Activated T-cell treated with anti-CD3 and anti-CD28 coated beads for 4 hours (primary cell): Measurements from ENCODE around the gene SLC17A5.
"Not testable (repeated sequence)": the region's sequence is repeated elsewhere in the genome, so short reads cannot be mapped to it uniquely, and the experiment has no call there.

ENCODE experiments used
- DNase-seq: peaks from one replicate; pipeline ENCODE4 v3.0.0-alpha.2; 2020

Gene SLC17A5

DNA sequence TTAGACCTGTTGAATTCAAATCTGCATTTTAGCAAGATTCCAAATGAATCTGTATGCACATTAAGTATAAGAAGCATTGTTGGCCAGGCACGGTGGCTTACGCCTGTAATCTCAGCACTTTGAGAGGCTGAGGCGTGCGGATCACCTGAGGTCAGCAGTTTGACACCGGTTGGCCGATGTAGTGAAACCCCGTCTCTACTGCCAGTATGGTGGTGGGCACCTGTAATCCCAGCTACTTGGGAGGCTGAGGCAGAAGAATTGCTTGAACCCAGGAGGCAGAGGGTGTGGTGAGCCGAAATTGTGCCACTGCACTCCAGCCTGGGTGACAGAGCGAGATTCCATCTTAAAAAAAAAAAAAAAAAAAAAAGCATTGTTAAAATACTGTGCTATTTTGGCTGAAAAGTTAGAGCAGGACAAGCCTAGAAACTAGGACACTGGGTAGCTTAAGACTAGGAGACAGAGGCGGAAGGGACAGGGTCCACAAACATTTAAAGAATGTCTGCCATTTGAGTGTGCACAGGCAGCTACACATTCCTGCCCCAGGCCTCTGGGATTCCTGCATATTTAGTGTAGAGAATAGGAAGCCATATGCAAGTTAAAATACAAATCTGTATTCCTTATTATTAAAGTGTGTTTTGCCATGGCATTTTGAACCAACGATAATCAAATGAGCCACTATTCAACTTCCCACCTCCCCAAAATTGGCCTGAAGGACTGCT is 87.9 kb downstream of the SLC17A5 start:
- no peak for DNase-seq

DNA sequence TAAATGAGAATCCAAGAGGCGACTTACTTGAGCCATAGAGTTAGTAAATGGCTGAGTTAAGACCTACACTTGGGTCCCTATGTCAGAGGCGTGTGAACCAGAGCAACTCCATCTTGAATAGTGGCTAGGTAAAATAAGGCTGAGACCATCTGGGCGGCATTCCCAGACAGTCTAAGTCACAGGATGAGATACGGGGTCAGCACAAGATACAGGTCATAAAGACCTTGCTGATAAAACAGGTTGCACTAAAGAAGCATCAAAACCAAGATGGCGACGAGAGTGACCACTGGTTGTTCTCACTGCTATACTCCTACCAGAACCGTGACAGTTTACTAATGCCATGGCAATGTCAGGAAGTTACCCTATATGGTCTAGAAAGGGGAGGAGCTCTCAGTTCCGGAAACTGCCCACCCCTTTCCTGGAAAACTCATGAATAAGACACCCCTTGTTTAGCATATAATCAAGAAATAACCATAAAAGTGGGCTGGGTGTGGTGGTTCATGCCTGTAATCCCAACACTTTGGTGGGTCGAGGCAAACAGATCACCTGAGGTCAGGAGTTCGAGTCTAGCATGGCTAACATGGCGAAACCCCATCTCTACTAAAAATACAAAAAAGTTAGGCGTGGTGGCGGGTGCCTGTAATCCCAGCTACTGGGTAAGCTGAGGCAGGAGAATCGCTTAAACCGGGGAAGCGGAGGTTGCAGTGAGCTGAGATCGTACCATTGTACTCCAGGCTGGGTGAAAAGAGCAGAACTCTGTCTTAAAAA is 89.0 kb downstream of the SLC17A5 start:
- no peak for DNase-seq

DNA sequence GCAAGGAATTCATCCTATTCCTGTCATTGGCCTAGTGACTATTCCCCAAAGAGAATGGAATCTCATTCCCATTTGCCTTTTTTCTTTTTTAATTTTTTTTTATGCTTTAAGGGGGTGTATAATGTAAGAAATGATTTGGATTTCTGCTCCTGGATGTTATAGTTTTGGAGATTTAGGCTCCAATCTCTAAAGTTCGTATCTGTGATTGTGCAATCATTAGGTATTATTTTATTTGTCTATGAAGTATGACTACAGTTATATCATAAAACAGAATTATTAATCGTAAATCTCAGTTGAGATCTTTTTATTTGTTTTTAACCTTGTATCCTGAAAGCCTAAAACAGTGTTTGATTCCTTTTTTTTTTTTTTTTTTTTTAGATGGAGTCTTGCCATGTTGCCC is 91.2 kb downstream of the SLC17A5 start:
- no peak for DNase-seq

DNA sequence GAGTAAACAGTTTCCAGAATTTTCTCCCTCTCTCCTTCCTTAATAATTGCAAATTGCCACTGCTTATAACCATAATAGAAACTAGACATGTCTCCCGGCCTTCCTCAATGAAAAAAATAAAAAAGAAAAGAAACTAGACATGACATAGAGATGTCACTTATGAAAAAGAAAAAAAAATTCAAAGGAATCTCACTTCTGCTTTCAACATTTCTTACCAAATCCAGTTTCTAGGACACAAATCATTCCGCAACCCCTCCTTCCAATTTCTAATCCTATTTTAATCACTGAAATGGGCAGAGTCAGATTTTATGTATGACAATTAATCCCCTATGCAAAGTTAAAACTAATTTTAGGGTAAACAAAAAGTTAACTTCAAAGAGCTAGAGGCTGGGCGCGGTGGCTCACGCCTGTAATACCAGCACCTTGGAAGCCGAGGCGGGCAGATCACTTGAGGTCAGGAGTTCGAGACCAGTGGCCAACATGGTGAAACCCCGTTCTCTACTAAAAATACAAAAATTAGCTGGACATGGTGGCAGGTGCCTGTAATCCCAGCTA is 92.9 kb downstream of the SLC17A5 start:
- no peak for DNase-seq

DNA sequence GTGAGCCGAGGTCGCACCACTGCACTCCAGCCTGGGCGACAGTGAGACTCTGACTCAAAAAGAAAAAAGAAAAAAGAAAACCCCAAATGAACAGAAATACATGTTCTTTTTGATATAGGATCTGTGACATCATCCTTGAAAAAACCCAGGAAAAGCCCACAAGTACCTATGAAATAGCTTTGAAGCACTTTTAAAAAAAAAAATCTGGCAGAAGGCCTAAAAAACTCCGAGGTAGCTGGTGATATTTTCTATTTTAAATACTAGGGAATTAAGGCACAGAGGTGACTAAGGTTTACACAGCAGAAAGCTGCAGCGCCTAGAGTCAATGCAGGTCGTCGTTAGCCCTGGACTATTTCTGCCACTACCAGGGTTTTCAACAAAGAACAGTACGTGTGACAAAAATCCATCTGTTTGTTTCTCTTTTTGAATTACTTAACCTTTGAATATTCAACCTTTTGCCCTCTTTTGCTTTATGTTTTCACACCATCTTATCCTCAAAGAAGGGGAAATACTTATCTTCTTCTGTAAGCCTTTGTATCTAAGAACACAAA is 93.5 kb downstream of the SLC17A5 start:
- DNase-seq: no peak

DNA sequence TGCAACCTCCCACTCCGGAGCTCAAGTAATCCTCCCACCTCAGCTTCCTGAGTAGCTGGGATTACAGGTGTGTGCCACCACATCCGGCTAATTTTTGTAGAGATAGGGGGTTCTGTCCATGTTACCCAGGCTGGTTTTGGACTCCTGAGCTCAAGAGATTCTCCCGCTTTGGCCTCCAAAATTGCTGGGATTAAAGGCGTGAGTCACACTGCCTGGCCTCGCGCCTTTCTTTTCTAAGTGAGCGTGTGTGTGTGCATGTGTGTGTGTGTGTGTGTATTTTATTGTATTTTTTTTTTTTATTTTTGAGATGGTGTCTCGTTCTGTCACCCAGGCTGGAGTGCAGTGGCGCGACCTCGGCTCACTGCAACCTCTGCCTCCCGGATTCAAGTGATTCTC is 94.4 kb downstream of the SLC17A5 start:
- not testable (repeated sequence) for DNase-seq

DNA sequence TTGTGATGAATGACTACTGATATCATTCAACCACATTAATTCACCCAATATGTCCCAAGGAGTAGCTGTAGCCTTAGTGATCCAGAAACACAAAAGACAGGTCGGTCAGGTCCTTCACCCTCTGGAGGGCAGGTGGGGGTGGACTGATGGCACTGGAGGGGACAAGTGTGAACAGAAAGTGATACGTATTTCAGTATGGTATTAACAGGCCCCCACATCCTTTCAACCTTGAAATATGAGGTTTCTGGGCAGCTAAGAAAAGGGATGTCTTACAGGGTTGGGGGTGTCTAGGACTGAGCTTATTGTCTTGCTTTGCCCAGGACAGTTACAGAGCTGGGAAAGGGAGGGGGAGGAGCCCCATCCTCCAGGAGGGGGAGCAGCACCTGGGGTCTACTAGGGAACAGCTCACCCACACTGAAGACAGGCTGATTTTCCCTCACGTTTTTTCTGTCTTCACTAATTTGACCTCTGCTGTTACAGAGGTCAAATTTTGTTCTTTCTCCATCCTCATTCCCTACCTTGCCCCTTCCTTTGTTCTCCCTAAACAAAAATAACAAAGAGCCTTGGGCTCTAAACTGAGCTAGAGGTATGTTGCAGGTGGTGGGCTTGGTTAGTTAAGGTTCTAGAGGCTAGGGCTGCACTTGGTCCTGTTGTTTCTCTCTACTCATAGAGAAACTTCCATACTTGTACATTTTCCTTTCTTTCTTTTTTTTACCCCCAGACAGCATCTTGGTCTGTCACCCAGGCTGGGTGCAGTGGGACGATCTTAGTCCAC is 95.0 kb downstream of the SLC17A5 start:
- no peak for DNase-seq

DNA sequence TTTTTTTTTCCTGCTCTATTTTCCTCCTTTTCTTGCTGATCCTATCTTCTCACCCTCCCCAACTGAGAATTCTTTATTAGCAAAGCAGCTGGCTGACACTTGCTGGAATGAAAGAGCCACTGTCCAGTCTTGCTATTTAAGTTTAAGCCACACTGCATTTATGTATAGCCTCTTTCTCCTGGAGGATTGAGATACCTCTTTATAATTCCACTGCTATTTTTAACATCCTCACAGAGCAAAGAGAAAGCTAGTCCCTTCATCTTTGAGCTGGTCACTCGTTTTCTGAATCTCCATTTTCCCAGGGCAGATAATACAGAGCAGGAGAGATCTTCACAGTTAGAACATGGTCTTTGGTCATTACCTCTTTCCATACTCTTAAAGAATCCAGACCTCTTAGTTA is 97.0 kb downstream of the SLC17A5 start:
- no peak for DNase-seq

DNA sequence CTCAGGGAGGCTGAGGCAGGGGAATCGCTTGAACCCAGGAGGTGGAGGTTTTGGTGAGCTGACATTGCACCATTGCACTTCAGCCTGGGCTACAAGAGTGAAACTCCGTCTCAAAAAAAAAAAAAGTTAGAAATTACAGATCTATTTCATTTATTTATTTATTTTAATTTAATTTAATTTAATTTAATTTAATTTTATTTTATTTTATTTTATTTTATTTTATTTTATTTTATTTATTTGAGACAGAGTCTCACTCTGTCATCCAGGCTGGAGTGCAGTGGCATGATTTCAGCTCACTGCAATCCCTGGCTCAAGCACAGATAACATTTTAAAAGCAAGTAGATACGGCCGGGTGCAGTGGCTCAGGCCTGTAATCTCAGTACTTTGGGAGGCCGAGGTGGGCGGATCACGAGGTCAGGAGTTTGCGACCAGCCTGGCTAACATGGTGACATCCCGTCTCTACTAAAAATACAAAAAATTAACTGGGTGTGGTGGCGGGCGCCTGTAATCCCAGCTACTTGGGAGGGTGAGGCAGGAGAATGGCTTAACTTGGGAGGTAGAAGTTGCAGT is 98.3 kb downstream of the SLC17A5 start:
- not testable (repeated sequence) for DNase-seq

DNA sequence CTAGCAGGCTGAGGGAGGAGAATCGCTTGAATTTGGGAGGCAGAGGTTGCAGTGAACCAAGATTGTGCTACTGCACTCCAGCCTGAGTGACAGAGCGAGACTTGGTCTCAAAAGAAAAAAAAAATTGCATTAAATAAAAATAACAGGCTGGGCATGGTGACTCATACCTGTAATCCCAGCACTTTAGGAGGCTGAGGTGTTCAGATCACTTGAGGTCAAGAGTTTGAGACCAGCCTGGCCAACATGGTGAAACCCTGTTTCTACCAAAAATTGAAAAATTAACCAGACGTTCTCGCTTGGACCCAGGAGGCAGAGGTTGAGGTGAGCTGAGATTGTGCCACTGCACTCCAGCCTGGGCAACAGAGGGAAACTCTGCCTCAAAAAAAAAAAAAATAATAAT is 102.7 kb downstream of the SLC17A5 start:
- not testable (repeated sequence) for DNase-seq

DNA sequence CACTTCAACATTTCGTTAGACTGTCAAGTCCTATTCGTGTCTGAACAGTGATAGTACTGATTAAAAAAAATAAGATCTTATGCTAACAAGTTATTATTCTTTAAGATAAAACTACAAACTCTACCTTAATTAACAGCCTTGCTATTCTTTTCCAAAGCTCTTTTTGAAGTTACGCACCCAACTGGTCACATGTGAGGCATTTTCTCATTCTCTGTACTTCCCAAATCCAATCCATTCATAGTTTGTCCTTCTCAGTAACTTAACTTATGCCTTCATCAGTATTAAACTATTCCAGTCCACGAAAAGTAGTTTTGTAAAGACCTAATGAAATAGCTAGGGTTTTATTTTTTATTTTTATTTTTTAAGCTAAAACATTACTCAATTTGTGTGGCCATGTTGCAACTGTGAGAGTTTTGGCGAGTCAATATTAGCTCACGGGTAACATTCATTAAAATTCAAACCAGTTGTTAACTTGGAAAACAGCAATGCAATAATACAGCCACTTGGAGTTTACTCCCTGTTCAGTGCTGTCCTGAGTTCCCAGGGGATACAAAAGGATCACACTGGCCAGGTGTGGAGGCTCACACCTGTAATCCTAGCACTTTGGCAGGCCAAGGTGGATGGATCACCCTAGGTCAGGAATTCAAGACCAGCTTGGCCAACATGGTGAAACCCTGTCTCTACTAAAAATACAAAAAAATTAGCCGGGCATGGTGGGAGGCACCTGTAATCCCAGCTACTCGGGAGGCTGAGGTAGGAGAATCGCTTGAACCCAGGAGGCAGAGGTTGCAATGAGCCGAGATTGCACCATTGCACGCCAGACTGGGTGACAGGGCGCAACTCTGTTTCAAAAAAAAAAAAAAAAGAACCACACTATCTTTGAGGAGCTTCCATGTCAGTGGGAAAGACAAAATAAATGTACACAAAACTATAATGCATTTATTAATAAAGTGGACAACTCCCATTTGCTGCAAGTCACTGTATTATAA is 105.0 kb downstream of the SLC17A5 start:
- DNase-seq: no peak

DNA sequence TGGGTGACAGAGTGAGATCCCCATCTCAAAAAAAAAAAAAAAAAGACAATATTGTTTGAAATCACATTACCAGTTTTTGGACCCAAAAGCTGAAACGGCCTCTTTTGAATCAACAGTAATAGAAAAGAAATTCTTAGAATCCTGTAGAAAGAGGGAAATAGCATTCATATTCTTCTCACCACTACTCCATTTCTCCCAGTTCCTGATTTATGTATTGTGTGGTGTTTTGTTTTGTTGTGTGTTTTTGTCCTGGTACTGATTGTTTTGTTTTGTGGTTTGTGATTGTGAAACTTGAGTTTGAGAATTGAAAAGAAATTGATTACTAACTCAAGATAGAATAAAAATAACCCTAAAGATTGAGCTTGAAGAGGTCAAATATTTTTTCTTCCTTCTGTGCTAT is 106.8 kb downstream of the SLC17A5 start:
- DNase-seq: no peak
